HepG2 (cell line): ENCODE results near the gene DNMT3B. TPM values are rescaled to one million over a fixed set of nuclear protein-coding genes. Genes with fewer than 3 reads are reported as not detected.

Source experiments
- ATAC-seq: fragments of 200-7000 bp; cut with Tn5 transposase; 3 replicates; pipeline ENCODE4 v1.9.1; 2020; ENCODE audit warnings: mild to moderate bottlenecking, moderate library complexity
- BruUV-seq: library from RNA; stranded (reverse); fragments of 400-500 nt; replicated peaks from 2 replicates; lab custom pipeline; 2021; lab: Mats Ljungman, UMichigan
- CTCF ChIA-PET: fragments of 300-600 bp; formaldehyde crosslinking; extraction: SDS; loops from one replicate; lab custom pipeline; 2021; ENCODE audit warnings: low total read pairs, inconsistent platforms, low intra/inter-chr PET ratio; lab: Yijun Ruan, JAX
- POLR2A ChIA-PET: fragments of 350-600 bp; sonication (Branson Sonifier 250); formaldehyde crosslinking; loops from one replicate; lab custom pipeline; 2020; ENCODE audit warnings: antibody characterized with exemption, inconsistent platforms; lab: Yijun Ruan, JAX
- DNase-seq: peaks from one replicate; pipeline ENCODE4 v3.0.0-alpha.2; 2015; ENCODE audit warnings: low spot score
- FAIRE-seq: peaks from 3 replicates; lab custom pipeline; 2011; peaks lifted over from hg19 to GRCh38; lab: Jason Lieb, UNC
- H2AFZ ChIP-seq: one replicate; pipeline ENCODE4 v1.6.1; 2011; ENCODE audit warnings: low read length, inconsistent platforms
- H3K27ac ChIP-seq: fragments of 300-600 bp; 3 replicates; pipeline ENCODE4 v1.8.0; 2011; ENCODE audit warnings: mixed run types, mild to moderate bottlenecking, mixed read lengths, low read length, inconsistent platforms; ENCODE audit not compliant: insufficient read depth; ENCODE audit errors: extremely low read length
- H3K27me3 ChIP-seq, 2 experiments: fragments of 200-600 bp in 1 of 2; 2 replicates in 1 of 2; 3 replicates in 1 of 2; pipeline versions ENCODE4 v1.6.0 to v1.8.0; 2011; ENCODE audit warnings: low read length in 2 of 2, mild to moderate bottlenecking in 2 of 2, moderate library complexity in 2 of 2, inconsistent platforms in 1 of 2; ENCODE audit not compliant: insufficient read depth in 2 of 2, control insufficient read depth in 1 of 2
- H3K36me3 ChIP-seq, 2 experiments: fragments of 200-600 bp in 1 of 2; replicated peaks in 1 of 2; 2 replicates in 1 of 2; 3 replicates in 1 of 2; pipeline versions ENCODE4 v1.5.1 to v1.8.0; 2011; ENCODE audit warnings: low read length in 2 of 2, inconsistent platforms in 1 of 2; ENCODE audit not compliant: insufficient read depth in 2 of 2, control insufficient read depth in 1 of 2
- H3K4me1 ChIP-seq: 2 replicates; pipeline ENCODE4 v1.5.1; 2012; ENCODE audit warnings: low read length, inconsistent platforms; ENCODE audit not compliant: insufficient read depth
- H3K4me2 ChIP-seq: 2 replicates; pipeline ENCODE4 v1.6.0; 2011; ENCODE audit warnings: low read depth, low read length, inconsistent platforms
- H3K4me3 ChIP-seq, 3 experiments: fragments of 200-600 bp in 1 of 3; sonication (generic), shearing (Covaris generic) in 1 of 3; replicated peaks in 1 of 3; 2 replicates each; pipeline ENCODE4 v1.5.1; 2011 to 2016; ENCODE audit warnings: low read length in 3 of 3, inconsistent platforms in 2 of 3, low read depth in 2 of 3, mild to moderate bottlenecking in 2 of 3, control low read depth in 1 of 3, mixed read lengths in 1 of 3; ENCODE audit not compliant: insufficient read depth in 1 of 3
- H3K79me2 ChIP-seq: one replicate; pipeline ENCODE4 v1.6.1; 2011; ENCODE audit warnings: low read length, inconsistent platforms; ENCODE audit not compliant: insufficient read depth
- H3K9ac ChIP-seq: 2 replicates; pipeline ENCODE4 v1.6.0; 2011; ENCODE audit warnings: mild to moderate bottlenecking, low read depth, low read length, inconsistent platforms; ENCODE audit not compliant: insufficient read depth
- H3K9me3 ChIP-seq: 2 replicates; pipeline ENCODE4 v1.5.1; 2012; ENCODE audit warnings: mild to moderate bottlenecking, low read length
- H4K20me1 ChIP-seq: 2 replicates; pipeline ENCODE4 v1.6.0; 2011; ENCODE audit warnings: inconsistent platforms, mild to moderate bottlenecking, low read length, moderate library complexity; ENCODE audit not compliant: insufficient read depth
- AGO2 ChIP-seq: fragments of 200-400 bp; formaldehyde crosslinking; optimal IDR thresholded peaks from 2 replicates; pipeline ENCODE3; 2017; ENCODE audit warnings: mild to moderate bottlenecking, low read depth, low read length, moderate library complexity
- DNMT1 ChIP-seq: sonication (generic); formaldehyde crosslinking; IDR thresholded peaks from 2 replicates; pipeline ENCODE4 v1.5.1; 2020; ENCODE audit warnings: mild to moderate bottlenecking, missing genetic modification reagents
- EEA1 ChIP-seq: sonication (generic); formaldehyde crosslinking; IDR thresholded peaks from 2 replicates; pipeline ENCODE4 v1.5.1; 2020; ENCODE audit warnings: mild to moderate bottlenecking, missing genetic modification reagents, borderline replicate concordance
- KLF16 ChIP-seq, 2 experiments: sonication (generic) in 1 of 2; formaldehyde crosslinking in 1 of 2; IDR thresholded peaks; 2 replicates each; pipeline versions ENCODE4 v1.6.1 to v1.8.0; 2016 to 2023; ENCODE audit warnings: missing genetic modification reagents in 2 of 2, missing compliant biosample characterization in 1 of 2
- MXI1 ChIP-seq: IDR thresholded peaks from 3 replicates; pipeline ENCODE4 v1.6.1; 2012; ENCODE audit warnings: low read depth, low read length, inconsistent platforms, borderline replicate concordance
- NAIF1 ChIP-seq: sonication (generic); formaldehyde crosslinking; IDR thresholded peaks from 2 replicates; pipeline ENCODE4 v1.5.0; 2020; ENCODE audit warnings: mild to moderate bottlenecking, missing genetic modification reagents, borderline replicate concordance
- PCBP1 ChIP-seq: fragments of 200-400 bp; formaldehyde crosslinking; IDR thresholded peaks from 2 replicates; pipeline ENCODE4 v1.6.1; 2017; ENCODE audit warnings: mild to moderate bottlenecking, low read depth, low read length, borderline replicate concordance
- POLR2AphosphoS2 ChIP-seq: IDR thresholded peaks from 2 replicates; pipeline ENCODE4 v1.6.1; 2011; ENCODE audit warnings: low read depth, low read length, improper control_type of control experiment
- TSC22D2 ChIP-seq: sonication (generic); formaldehyde crosslinking; IDR thresholded peaks from 2 replicates; pipeline ENCODE4 v1.5.1; 2020; ENCODE audit warnings: missing genetic modification reagents, mild to moderate bottlenecking, borderline replicate concordance
- ZFP90 ChIP-seq: sonication (generic); formaldehyde crosslinking; IDR thresholded peaks from 2 replicates; pipeline ENCODE4 v1.8.0; 2022; ENCODE audit warnings: missing genetic modification reagents, mild to moderate bottlenecking, inconsistent platforms, borderline replicate concordance
- ZNF556 ChIP-seq: sonication (generic); formaldehyde crosslinking; IDR thresholded peaks from 2 replicates; pipeline ENCODE4 v1.4.0; 2020; ENCODE audit warnings: mild to moderate bottlenecking, missing genetic modification reagents, borderline replicate concordance
- ZNF672 ChIP-seq: sonication (generic); formaldehyde crosslinking; IDR thresholded peaks from 2 replicates; pipeline ENCODE4 v1.8.1; 2022; ENCODE audit warnings: missing genetic modification reagents
- WGBS: methylation state at CpG from one replicate; pipeline ENCODE4 v1.1.6; 2017; ENCODE audit warnings: low lambda C conversion rate; 5-methylcytosine and 5-hydroxymethylcytosine counted together
- in situ Hi-C: cut with HindIII; loops from 2 replicates; pipeline ENCODE4 v1.10.0; 2017; ENCODE audit warnings: low pct_unique_long_range_greater_than_20kb; ENCODE audit not compliant: extremely low pct_ligation_motif_present
- intact Hi-C: fragments of 100-400 bp; cut with micrococcal nuclease; formaldehyde crosslinking; loops from one replicate; pipeline ENCODE4 v1.10.0; 2022; ENCODE audit not compliant: unreplicated experiment
- polyA plus RNA-seq, 8 experiments: library from polyadenylated mRNA; depleted of rRNA in 3 of 8; stranded (reverse) in 7 of 8; unstranded in 1 of 8; fragments of >200 nt; fragmentation: Illumina TruSeq in 4 of 8; extraction: Trizol in 4 of 8; gene quantifications; 2 replicates each; pipeline versions ENCODE4 v1.2.1 to v1.2.3, GENCODE V29; 2011 to 2016; ENCODE audit warnings: low read depth in 4 of 8, missing spikeins in 1 of 8, mixed read lengths in 1 of 8; ENCODE audit not compliant: insufficient read depth in 1 of 8
- total RNA-seq, 5 experiments: library from RNA; depleted of rRNA; stranded (reverse); fragments of >200 nt; fragmentation: Illumina TruSeq; extraction: Trizol; gene quantifications; 2 replicates each; pipeline ENCODE4 v1.2.3, GENCODE V29; 2016; ENCODE audit warnings: low read depth in 1 of 5
- TF ChIP-seq, protein P1 (sequence below): sonication (generic); formaldehyde crosslinking; IDR thresholded peaks from 2 replicates; pipeline ENCODE4 v1.8.1; 2023; ENCODE audit warnings: mild to moderate bottlenecking, missing genetic modification reagents

Gene DNMT3B
- total and polyA plus RNA-seq, 2 of the 13 experiments (the other 11 are each of a cell fraction or from before 2014, with no cell fraction given) = 3.8 to 13.9 TPM

- CTCF ChIA-PET = no interaction called here
- ATAC-seq = no peak
Observed at GRCh38 chr20:32839982-32840285, 77.7 kb downstream of the DNMT3B start.

DNA sequence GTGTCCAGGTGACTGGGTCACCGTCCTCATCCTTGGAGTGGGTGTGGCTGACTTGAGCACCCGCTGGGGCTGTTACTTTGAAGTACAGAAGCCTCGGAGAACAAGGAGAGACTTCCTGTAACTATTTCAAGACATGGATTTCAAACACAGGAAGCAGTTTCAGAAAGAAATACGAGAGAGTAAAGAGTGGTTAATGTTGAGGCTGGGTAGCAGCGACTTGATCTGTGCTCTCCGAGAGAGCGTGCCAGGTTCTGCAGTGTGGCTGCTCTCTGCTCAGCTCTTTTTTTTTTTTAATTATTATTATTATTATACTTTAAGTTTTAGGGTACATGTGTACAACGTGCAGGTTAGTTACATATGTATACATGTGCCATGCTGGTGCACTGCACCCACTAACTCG lies 79.0 kb downstream of the DNMT3B start:
- Histone ChIP-seq H3K4me1 (peaks cover 9% of the 10 kb centered on the region), H2AFZ (no peak overlapping the region), H3K9me3 (no peaks in the 10 kb centered on the region), H3K79me2 (peaks cover 22% of the 10 kb centered on the region), H4K20me1 (peaks cover 12% of the 10 kb centered on the region), H3K4me2 (no peak overlapping the region), H3K27ac (no peak overlapping the region), H3K9ac (no peak overlapping the region), H3K4me3 (no peak overlapping the region), H3K36me3 (peaks cover 49 to 83% of the 10 kb centered on the region in 2 experiments), H3K27me3 (no peaks in the 10 kb centered on the region)
- DNase-seq = no peak
- no peak for ATAC-seq
- ChIA-PET CTCF (no interaction called here), POLR2A (no interaction called here)
- FAIRE-seq = no peak
- intact Hi-C loops (loop anchor here (2.0 kb wide), 1 partner anchor 20 kb away; no protein-coding TSS in a partner anchor), in situ Hi-C loops (no loop called here)
- no TSS peak for BruUV-seq
- TF ChIP-seq MXI1 (no peak), PCBP1 (no peak), KLF16 (CRISPR knock-in tag; IDR thresholded peaks at IDR 0.05) (no peak), NAIF1 (no peak), ZFP90 (CRISPR knock-in tag) (no peak), DNMT1 (no peak), AGO2 (no peak), ZNF556 (CRISPR knock-in tag) (no peak), TSC22D2 (CRISPR knock-in tag) (no peak), EEA1 (CRISPR knock-in tag) (no peak)
- TF ChIP-seq, protein P1, sequence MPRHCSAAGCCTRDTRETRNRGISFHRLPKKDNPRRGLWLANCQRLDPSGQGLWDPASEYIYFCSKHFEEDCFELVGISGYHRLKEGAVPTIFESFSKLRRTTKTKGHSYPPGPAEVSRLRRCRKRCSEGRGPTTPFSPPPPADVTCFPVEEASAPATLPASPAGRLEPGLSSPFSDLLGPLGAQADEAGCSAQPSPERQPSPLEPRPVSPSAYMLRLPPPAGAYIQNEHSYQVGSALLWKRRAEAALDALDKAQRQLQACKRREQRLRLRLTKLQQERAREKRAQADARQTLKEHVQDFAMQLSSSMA (CRISPR knock-in tag) = no peak
- WGBS = 96% methylated on average over 9 of the region's 9 CpGs

More at GRCh38 chr20:32839982-32840285, 77.7 kb downstream of the DNMT3B start:
- no peak overlapping the region for H3K4me3 ChIP-seq
- no peaks in the 10 kb centered on the region for H3K27me3 ChIP-seq
- no TSS peak for BruUV-seq
- no peaks in the 10 kb centered on the region for H3K9me3 ChIP-seq
- in situ Hi-C loops = no loop called here
- intact Hi-C loops = loop anchor here (2.0 kb wide), 1 partner anchor 19 kb away; no protein-coding TSS in a partner anchor
- DNase-seq = no peak
- H4K20me1 ChIP-seq = peaks cover 11% of the 10 kb centered on the region
- TF ChIP-seq POLR2AphosphoS2 = 0 out of 2 replicates have a peak, but pooled peaks have one; percentile 15
- TF ChIP-seq ZNF672 (CRISPR knock-in tag) = no peak
- H2AFZ ChIP-seq = no peak overlapping the region
- H3K79me2 ChIP-seq = peaks cover 21% of the 10 kb centered on the region
- FAIRE-seq = no peak
- 95% methylated on average over 4 of the region's 4 CpGs for WGBS
- peaks cover 9% of the 10 kb centered on the region for H3K4me1 ChIP-seq
- no peak overlapping the region for H3K4me2 ChIP-seq
- peaks cover 50 to 81% of the 10 kb centered on the region in 2 experiments for H3K36me3 ChIP-seq
- H3K27ac ChIP-seq = no peak overlapping the region
- POLR2A ChIA-PET = no interaction called here
- H3K9ac ChIP-seq = no peak overlapping the region
